ENCODE results near the gene COL19A1. TPM values are rescaled to one million over a fixed set of nuclear protein-coding genes. Genes with fewer than 3 reads are reported as not detected.
"Not testable (repeated sequence)": the region's sequence is repeated elsewhere in the genome, so short reads cannot be mapped to it uniquely, and the experiment has no call there.

Gene COL19A1
- total RNA-seq, 2 donors from 2014 or later = 0.07 TPM; not detected in 1

DNA sequence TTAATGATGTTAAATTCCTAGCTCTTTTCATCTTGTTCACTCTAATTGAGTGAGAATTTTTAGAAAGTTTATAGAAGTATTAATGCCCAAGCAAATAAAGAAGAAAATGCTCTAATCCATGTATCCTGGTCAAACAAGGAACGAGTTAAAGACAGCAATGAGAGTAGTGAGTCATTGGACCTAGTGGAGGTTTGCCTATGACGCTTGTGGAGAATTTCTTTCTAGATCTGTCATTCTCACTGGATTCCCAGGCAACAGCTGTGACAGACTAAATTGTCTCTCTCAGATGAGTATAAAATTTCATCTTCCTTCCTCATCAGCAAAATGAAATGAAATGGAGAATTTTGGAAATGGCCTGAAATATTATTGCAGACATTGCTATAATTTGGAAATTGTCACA lies 127.9 kb downstream of the COL19A1 start:
- no peaks in the 10 kb centered on the region for H3K27me3 ChIP-seq (replicated peaks; ENCODE audit: insufficient read depth)
- H3K9me3 ChIP-seq = no peaks in the 10 kb centered on the region
- TF ChIP-seq, protein P1, sequence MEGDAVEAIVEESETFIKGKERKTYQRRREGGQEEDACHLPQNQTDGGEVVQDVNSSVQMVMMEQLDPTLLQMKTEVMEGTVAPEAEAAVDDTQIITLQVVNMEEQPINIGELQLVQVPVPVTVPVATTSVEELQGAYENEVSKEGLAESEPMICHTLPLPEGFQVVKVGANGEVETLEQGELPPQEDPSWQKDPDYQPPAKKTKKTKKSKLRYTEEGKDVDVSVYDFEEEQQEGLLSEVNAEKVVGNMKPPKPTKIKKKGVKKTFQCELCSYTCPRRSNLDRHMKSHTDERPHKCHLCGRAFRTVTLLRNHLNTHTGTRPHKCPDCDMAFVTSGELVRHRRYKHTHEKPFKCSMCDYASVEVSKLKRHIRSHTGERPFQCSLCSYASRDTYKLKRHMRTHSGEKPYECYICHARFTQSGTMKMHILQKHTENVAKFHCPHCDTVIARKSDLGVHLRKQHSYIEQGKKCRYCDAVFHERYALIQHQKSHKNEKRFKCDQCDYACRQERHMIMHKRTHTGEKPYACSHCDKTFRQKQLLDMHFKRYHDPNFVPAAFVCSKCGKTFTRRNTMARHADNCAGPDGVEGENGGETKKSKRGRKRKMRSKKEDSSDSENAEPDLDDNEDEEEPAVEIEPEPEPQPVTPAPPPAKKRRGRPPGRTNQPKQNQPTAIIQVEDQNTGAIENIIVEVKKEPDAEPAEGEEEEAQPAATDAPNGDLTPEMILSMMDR (IDR thresholded peaks at IDR 0.05) = no peak
- H3K4me1 ChIP-seq (ENCODE audit: control insufficient read depth in 1 of 2, low read depth in 2 of 2) = no peaks in the 10 kb centered on the region
- no peak overlapping the region for H3K4me3 ChIP-seq
- H3K27ac ChIP-seq = no peak overlapping the region
- H3K36me3 ChIP-seq = no peaks in the 10 kb centered on the region
- ATAC-seq (ENCODE audit: insufficient number of reproducible peaks, low FRiP score, low read depth) = no peak
- DNase-seq (ENCODE audit: low spot score) = no peak

DNA sequence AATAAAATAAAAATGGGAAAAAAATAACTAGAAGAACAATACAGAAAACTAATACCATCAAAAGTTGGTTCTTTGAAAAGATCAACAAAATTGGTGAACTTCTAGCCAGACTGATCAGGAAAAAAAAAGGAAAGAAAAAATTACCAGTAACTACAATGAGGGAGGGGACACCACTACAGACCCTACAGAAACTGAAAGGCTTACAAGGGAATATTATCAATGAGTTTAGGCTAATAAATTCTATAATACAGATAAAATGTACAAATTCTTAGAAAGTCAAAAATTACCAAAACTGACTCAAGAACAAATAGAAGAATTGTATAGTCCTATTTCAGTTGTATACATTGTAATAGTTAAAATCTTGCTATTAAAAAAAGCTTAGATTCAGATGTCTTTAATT lies 141.8 kb downstream of the COL19A1 start:
- no peaks in the 10 kb centered on the region for H3K27me3 ChIP-seq (replicated peaks; ENCODE audit: insufficient read depth)
- no peak overlapping the region for H3K4me3 ChIP-seq
- H3K4me1 ChIP-seq (ENCODE audit: control insufficient read depth in 1 of 2, low read depth in 2 of 2) = no peaks in the 10 kb centered on the region
- no peak overlapping the region for H3K27ac ChIP-seq
- H3K36me3 ChIP-seq = no peaks in the 10 kb centered on the region
- ATAC-seq (ENCODE audit: insufficient number of reproducible peaks, low FRiP score, low read depth) (no peak), DNase-seq (ENCODE audit: low spot score) (no peak)
- TF ChIP-seq, protein P1 (IDR thresholded peaks at IDR 0.05) = no peak
- peaks cover 4% of the 10 kb centered on the region for H3K9me3 ChIP-seq

DNA sequence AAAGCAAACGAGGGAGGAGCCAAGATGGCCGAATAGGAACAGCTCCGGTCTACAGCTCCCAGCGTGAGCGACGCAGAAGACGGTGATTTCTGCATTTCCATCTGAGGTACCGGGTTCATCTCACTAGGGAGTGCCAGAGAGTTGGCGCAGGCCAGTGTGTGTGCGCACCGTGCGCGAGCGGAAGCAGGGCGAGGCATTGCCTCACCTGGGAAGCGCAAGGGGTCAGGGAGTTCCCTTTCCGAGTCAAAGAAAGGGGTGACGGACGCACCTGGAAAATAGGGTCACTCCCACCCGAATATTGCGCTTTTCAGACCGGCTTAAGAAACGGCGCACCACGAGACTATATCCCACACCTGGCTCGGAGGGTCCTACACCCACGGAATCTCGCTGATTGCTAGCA lies 144.0 kb downstream of the COL19A1 start:
- not testable (repeated sequence) for ATAC-seq (ENCODE audit: insufficient number of reproducible peaks, low FRiP score, low read depth); H3K27me3 ChIP-seq (replicated peaks; ENCODE audit: insufficient read depth); H3K27ac ChIP-seq; H3K4me3 ChIP-seq; H3K9me3 ChIP-seq; H3K36me3 ChIP-seq; DNase-seq (ENCODE audit: low spot score); H3K4me1 ChIP-seq (ENCODE audit: control insufficient read depth in 1 of 2, low read depth in 2 of 2)

DNA sequence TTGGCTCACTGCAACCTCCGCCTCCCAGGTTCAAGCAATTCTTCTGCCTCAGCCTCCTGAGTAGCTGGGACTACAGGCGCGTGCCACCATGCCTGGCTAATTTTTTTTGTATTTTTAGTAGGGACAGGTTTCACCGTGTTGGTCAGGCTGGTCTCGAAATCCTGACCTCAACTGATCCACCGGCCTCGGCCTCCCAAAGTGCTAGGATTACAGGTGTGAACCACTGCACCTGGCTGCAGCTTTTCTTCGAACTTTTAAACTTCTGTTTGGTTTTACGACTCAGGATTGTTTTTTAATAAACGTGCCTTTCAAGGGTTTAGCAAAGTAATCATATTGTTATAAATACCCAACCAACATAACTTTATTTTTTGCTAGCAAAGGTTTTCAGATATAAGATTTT lies 156.8 kb downstream of the COL19A1 start:
- not testable (repeated sequence) for ATAC-seq (ENCODE audit: insufficient number of reproducible peaks, low FRiP score, low read depth); DNase-seq (ENCODE audit: low spot score); H3K4me3 ChIP-seq; H3K4me1 ChIP-seq (ENCODE audit: control insufficient read depth in 1 of 2, low read depth in 2 of 2); H3K9me3 ChIP-seq; H3K27ac ChIP-seq; H3K27me3 ChIP-seq (replicated peaks; ENCODE audit: insufficient read depth); H3K36me3 ChIP-seq

DNA sequence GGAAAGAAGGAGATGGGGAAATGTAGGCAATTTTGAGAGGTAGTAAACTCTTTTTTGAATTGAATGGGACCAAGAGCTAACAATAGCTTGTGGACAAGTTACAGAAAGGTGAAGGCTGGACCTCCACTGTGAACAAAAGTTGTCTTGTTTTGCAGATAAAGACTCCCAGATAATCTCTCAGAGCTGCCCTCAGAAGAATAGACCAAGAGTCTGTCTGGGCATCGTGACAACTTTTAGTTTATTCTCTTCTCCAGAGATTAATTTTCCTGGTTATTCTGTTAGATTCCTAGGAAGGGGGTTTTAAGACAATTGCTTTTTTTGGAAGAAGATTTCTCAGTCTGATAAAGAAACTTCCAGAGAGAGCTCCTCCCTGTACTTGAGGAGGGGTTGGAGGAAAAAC lies 161.9 kb downstream of the COL19A1 start:
- no peak for ATAC-seq (ENCODE audit: insufficient number of reproducible peaks, low FRiP score, low read depth)
- no peaks in the 10 kb centered on the region for H3K27me3 ChIP-seq (replicated peaks; ENCODE audit: insufficient read depth)

DNA sequence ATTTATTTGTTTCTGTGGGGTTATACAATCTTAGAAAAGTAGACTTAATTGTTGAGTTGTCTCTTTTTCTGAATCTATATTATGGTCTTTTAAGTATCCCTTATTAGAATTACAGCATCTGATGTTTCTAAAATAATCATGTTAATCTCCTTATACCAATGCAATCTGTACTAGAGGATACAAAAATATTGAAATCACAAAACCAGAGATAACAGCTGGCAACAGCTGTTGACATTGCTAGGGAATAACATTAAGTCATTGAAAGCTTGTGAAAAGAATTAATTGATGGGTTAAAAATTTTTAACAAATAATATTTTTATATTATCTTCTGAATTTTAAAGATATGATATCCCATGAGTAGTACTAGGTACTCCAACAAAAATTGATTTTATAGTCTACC lies 162.6 kb downstream of the COL19A1 start:
- Histone ChIP-seq H3K27me3 (replicated peaks; ENCODE audit: insufficient read depth) (no peaks in the 10 kb centered on the region), H3K4me1 (ENCODE audit: control insufficient read depth in 1 of 2, low read depth in 2 of 2) (no peaks in the 10 kb centered on the region)

More for the DNA sequence above, 161.9 kb downstream of the COL19A1 start:
- no peak overlapping the region for H3K4me3 ChIP-seq
- no peaks in the 10 kb centered on the region for H3K9me3 ChIP-seq
- DNase-seq (ENCODE audit: low spot score) = no peak
- H3K4me1 ChIP-seq (ENCODE audit: control insufficient read depth in 1 of 2, low read depth in 2 of 2) = no peaks in the 10 kb centered on the region
- H3K36me3 ChIP-seq = no peaks in the 10 kb centered on the region
- TF ChIP-seq, protein P1 (IDR thresholded peaks at IDR 0.05) = no peak
- no peak overlapping the region for H3K27ac ChIP-seq

More for the DNA sequence above, 162.6 kb downstream of the COL19A1 start:
- DNase-seq (ENCODE audit: low spot score) (no peak), ATAC-seq (ENCODE audit: insufficient number of reproducible peaks, low FRiP score, low read depth) (no peak)
- H3K9me3 ChIP-seq = no peaks in the 10 kb centered on the region
- no peak overlapping the region for H3K27ac ChIP-seq
- H3K36me3 ChIP-seq = no peaks in the 10 kb centered on the region
- TF ChIP-seq, protein P1 (IDR thresholded peaks at IDR 0.05) = no peak
- no peak overlapping the region for H3K4me3 ChIP-seq

Data from thoracic aorta (tissue), 2 donors.